ENCODE measurements around the gene CAMTA1. TPM values are rescaled to one million over a fixed set of nuclear protein-coding genes. Genes with fewer than 3 reads are reported as not detected.

The CAMTA1 gene
- total RNA-seq, 1 experiment from 2014 or later: 118 TPM

- Histone ChIP-seq H4K20me1 (ENCODE audit: insufficient read depth, low read depth, low read length) (peaks cover 3% of the 10 kb centered on the region; the same call in 1 of the 2 replicates), H3K9me3 (ENCODE audit: low read length) (no peaks in the 10 kb centered on the region), H3K9ac (ENCODE audit: low read length) (no peak overlapping the region), H3K9me2 (replicated peaks; ENCODE audit: insufficient read depth, low read length) (no peaks in the 10 kb centered on the region), H3K79me2 (ENCODE audit: low read length) (peaks cover 92% of the 10 kb centered on the region), H2AFZ (ENCODE audit: low read length) (no peak overlapping the region), H3K27ac (ENCODE audit: low read length) (no peak overlapping the region), H3K4me2 (ENCODE audit: low read depth, low read length, poor library complexity, severe bottlenecking) (no peak overlapping the region), H3K4me3 (ENCODE audit: low read length) (no peak overlapping the region), H3K27me3 (ENCODE audit: low read length) (no peaks in the 10 kb centered on the region), H3K36me3 (ENCODE audit: insufficient read depth, low read length) (no peaks in the 10 kb centered on the region), H3K4me1 (ENCODE audit: low read length) (no peaks in the 10 kb centered on the region)
- no peak for DNase-seq
These were observed 75.1 kb downstream of the CAMTA1 start for GRCh38 chr1:6860401-6860800.

GRCh38 chr1:6861075-6861724 lies 75.9 kb downstream of the CAMTA1 start:
- no peaks in the 10 kb centered on the region for H3K9me2 ChIP-seq (replicated peaks; ENCODE audit: insufficient read depth, low read length)
- no peak overlapping the region for H3K9ac ChIP-seq (ENCODE audit: low read length)
- no peak overlapping the region for H3K4me2 ChIP-seq (ENCODE audit: low read depth, low read length, poor library complexity, severe bottlenecking)
- H3K79me2 ChIP-seq (ENCODE audit: low read length): peaks cover 93% of the 10 kb centered on the region
- H4K20me1 ChIP-seq (ENCODE audit: insufficient read depth, low read depth, low read length): peaks cover 3% of the 10 kb centered on the region; the same call in 1 of the 2 replicates
- no peak overlapping the region for H2AFZ ChIP-seq (ENCODE audit: low read length)
- no peak overlapping the region for H3K27ac ChIP-seq (ENCODE audit: low read length)
- H3K4me1 ChIP-seq (ENCODE audit: low read length): no peaks in the 10 kb centered on the region
- H3K36me3 ChIP-seq (ENCODE audit: insufficient read depth, low read length): no peaks in the 10 kb centered on the region
- no peak for DNase-seq
- no peaks in the 10 kb centered on the region for H3K9me3 ChIP-seq (ENCODE audit: low read length)
- no peak overlapping the region for H3K4me3 ChIP-seq (ENCODE audit: low read length)
- H3K27me3 ChIP-seq (ENCODE audit: low read length): no peaks in the 10 kb centered on the region

- H3K79me2 ChIP-seq (ENCODE audit: low read length): peaks cover 91% of the 10 kb centered on the region
- no peak for DNase-seq
- no peaks in the 10 kb centered on the region for H3K36me3 ChIP-seq (ENCODE audit: insufficient read depth, low read length)
- H3K4me3 ChIP-seq (ENCODE audit: low read length): no peak overlapping the region
- no peak overlapping the region for H2AFZ ChIP-seq (ENCODE audit: low read length)
- H3K4me2 ChIP-seq (ENCODE audit: low read depth, low read length, poor library complexity, severe bottlenecking): no peak overlapping the region
- peaks cover 11% of the 10 kb centered on the region for H3K4me1 ChIP-seq (ENCODE audit: low read length)
- no peaks in the 10 kb centered on the region for H3K9me2 ChIP-seq (replicated peaks; ENCODE audit: insufficient read depth, low read length)
- H4K20me1 ChIP-seq (ENCODE audit: insufficient read depth, low read depth, low read length): peaks cover 3% of the 10 kb centered on the region; the same call in 1 of the 2 replicates
- no peak overlapping the region for H3K9ac ChIP-seq (ENCODE audit: low read length)
- no peak overlapping the region for H3K27ac ChIP-seq (ENCODE audit: low read length)
- H3K27me3 ChIP-seq (ENCODE audit: low read length): no peaks in the 10 kb centered on the region
- H3K9me3 ChIP-seq (ENCODE audit: low read length): no peaks in the 10 kb centered on the region
These were observed 77.7 kb downstream of the CAMTA1 start for GRCh38 chr1:6862906-6863305.

GRCh38 chr1:6864166-6864565 lies 78.9 kb downstream of the CAMTA1 start:
- Histone ChIP-seq H3K9ac (ENCODE audit: low read length) (no peak overlapping the region), H3K4me3 (ENCODE audit: low read length) (no peak overlapping the region), H3K27me3 (ENCODE audit: low read length) (no peaks in the 10 kb centered on the region), H3K4me2 (ENCODE audit: low read depth, low read length, poor library complexity, severe bottlenecking) (no peak overlapping the region), H3K79me2 (ENCODE audit: low read length) (peaks cover 94% of the 10 kb centered on the region), H3K9me3 (ENCODE audit: low read length) (no peaks in the 10 kb centered on the region), H3K9me2 (replicated peaks; ENCODE audit: insufficient read depth, low read length) (no peaks in the 10 kb centered on the region), H3K4me1 (ENCODE audit: low read length) (peaks cover 23% of the 10 kb centered on the region), H4K20me1 (ENCODE audit: insufficient read depth, low read depth, low read length) (peaks cover 1% of the 10 kb centered on the region; the same call in 1 of the 2 replicates), H3K27ac (ENCODE audit: low read length) (no peak overlapping the region), H3K36me3 (ENCODE audit: insufficient read depth, low read length) (no peaks in the 10 kb centered on the region), H2AFZ (ENCODE audit: low read length) (no peak overlapping the region)
- DNase-seq: no peak

GRCh38 chr1:6866825-6867224 lies 81.6 kb downstream of the CAMTA1 start:
- H3K36me3 ChIP-seq (ENCODE audit: insufficient read depth, low read length): no peaks in the 10 kb centered on the region
- no peaks in the 10 kb centered on the region for H3K27me3 ChIP-seq (ENCODE audit: low read length)
- no peak for DNase-seq
- no peaks in the 10 kb centered on the region for H4K20me1 ChIP-seq (ENCODE audit: insufficient read depth, low read depth, low read length)
- H2AFZ ChIP-seq (ENCODE audit: low read length): no peak overlapping the region
- peaks cover 96% of the 10 kb centered on the region for H3K79me2 ChIP-seq (ENCODE audit: low read length)
- no peak overlapping the region for H3K4me3 ChIP-seq (ENCODE audit: low read length)
- no peaks in the 10 kb centered on the region for H3K9me3 ChIP-seq (ENCODE audit: low read length)
- peaks cover 45% of the 10 kb centered on the region for H3K4me1 ChIP-seq (ENCODE audit: low read length)
- no peak overlapping the region for H3K27ac ChIP-seq (ENCODE audit: low read length)
- no peak overlapping the region for H3K9ac ChIP-seq (ENCODE audit: low read length)
- no peak overlapping the region for H3K4me2 ChIP-seq (ENCODE audit: low read depth, low read length, poor library complexity, severe bottlenecking)
- no peaks in the 10 kb centered on the region for H3K9me2 ChIP-seq (replicated peaks; ENCODE audit: insufficient read depth, low read length)

GRCh38 chr1:6867321-6867720 lies 82.1 kb downstream of the CAMTA1 start:
- H3K4me3 ChIP-seq (ENCODE audit: low read length): no peak overlapping the region
- peaks cover 45% of the 10 kb centered on the region for H3K4me1 ChIP-seq (ENCODE audit: low read length)
- peaks cover 94% of the 10 kb centered on the region for H3K79me2 ChIP-seq (ENCODE audit: low read length)
- no peaks in the 10 kb centered on the region for H3K36me3 ChIP-seq (ENCODE audit: insufficient read depth, low read length)
- no peaks in the 10 kb centered on the region for H3K9me3 ChIP-seq (ENCODE audit: low read length)
- H2AFZ ChIP-seq (ENCODE audit: low read length): no peak overlapping the region
- no peak overlapping the region for H3K4me2 ChIP-seq (ENCODE audit: low read depth, low read length, poor library complexity, severe bottlenecking)
- no peak for DNase-seq
- H3K9me2 ChIP-seq (replicated peaks; ENCODE audit: insufficient read depth, low read length): no peaks in the 10 kb centered on the region
- no peak overlapping the region for H3K27ac ChIP-seq (ENCODE audit: low read length)
- H3K27me3 ChIP-seq (ENCODE audit: low read length): no peaks in the 10 kb centered on the region
- H4K20me1 ChIP-seq (ENCODE audit: insufficient read depth, low read depth, low read length): no peaks in the 10 kb centered on the region
- H3K9ac ChIP-seq (ENCODE audit: low read length): no peak overlapping the region

GRCh38 chr1:6867729-6868659 lies 82.7 kb downstream of the CAMTA1 start:
- Histone ChIP-seq H3K9me2 (replicated peaks; ENCODE audit: insufficient read depth, low read length) (no peaks in the 10 kb centered on the region), H3K4me2 (ENCODE audit: low read depth, low read length, poor library complexity, severe bottlenecking) (peak overlapping the region; percentile 8), H3K9me3 (ENCODE audit: low read length) (no peaks in the 10 kb centered on the region), H3K9ac (ENCODE audit: low read length) (no peak overlapping the region), H3K79me2 (ENCODE audit: low read length) (peaks cover 94% of the 10 kb centered on the region), H3K36me3 (ENCODE audit: insufficient read depth, low read length) (no peaks in the 10 kb centered on the region), H4K20me1 (ENCODE audit: insufficient read depth, low read depth, low read length) (no peaks in the 10 kb centered on the region), H3K27ac (ENCODE audit: low read length) (peak overlapping the region; percentile 16), H3K4me1 (ENCODE audit: low read length) (peaks cover 45% of the 10 kb centered on the region), H3K4me3 (ENCODE audit: low read length) (no peak overlapping the region), H2AFZ (ENCODE audit: low read length) (no peak overlapping the region), H3K27me3 (ENCODE audit: low read length) (no peaks in the 10 kb centered on the region)
- no peak for DNase-seq

GRCh38 chr1:6868660-6869380 lies 83.6 kb downstream of the CAMTA1 start:
- DNase-seq: no peak
- H3K4me1 ChIP-seq (ENCODE audit: low read length): peaks cover 45% of the 10 kb centered on the region
- no peaks in the 10 kb centered on the region for H3K36me3 ChIP-seq (ENCODE audit: insufficient read depth, low read length)
- H4K20me1 ChIP-seq (ENCODE audit: insufficient read depth, low read depth, low read length): no peaks in the 10 kb centered on the region
- no peak overlapping the region for H3K4me3 ChIP-seq (ENCODE audit: low read length)
- H3K27me3 ChIP-seq (ENCODE audit: low read length): no peaks in the 10 kb centered on the region
- H3K9me3 ChIP-seq (ENCODE audit: low read length): no peaks in the 10 kb centered on the region
- no peak overlapping the region for H3K9ac ChIP-seq (ENCODE audit: low read length)
- H3K79me2 ChIP-seq (ENCODE audit: low read length): peaks cover 88% of the 10 kb centered on the region
- no peaks in the 10 kb centered on the region for H3K9me2 ChIP-seq (replicated peaks; ENCODE audit: insufficient read depth, low read length)
- no peak overlapping the region for H2AFZ ChIP-seq (ENCODE audit: low read length)
- peak overlapping the region; percentile 8 for H3K4me2 ChIP-seq (ENCODE audit: low read depth, low read length, poor library complexity, severe bottlenecking)
- peak overlapping the region; percentile 16 for H3K27ac ChIP-seq (ENCODE audit: low read length)
